HL-60 (cell line): ENCODE results near the gene CTNNA1.

ENCODE experiments used
- CTCF ChIP-seq: IDR thresholded peaks from one replicate; pipeline ENCODE4 v1.5.1; 2011; ENCODE audit warnings: low read length, control low read depth, inconsistent platforms; ENCODE audit not compliant: insufficient read depth
- GABPA ChIP-seq: IDR thresholded peaks from 2 replicates; pipeline ENCODE4 v1.6.1; 2012; ENCODE audit warnings: low read depth
- POLR2AphosphoS5 ChIP-seq: IDR thresholded peaks from 2 replicates; pipeline ENCODE4 v1.6.1; 2012; ENCODE audit warnings: low read depth
- REST ChIP-seq: IDR thresholded peaks from 2 replicates; pipeline ENCODE4 v1.6.1; 2012; ENCODE audit warnings: low read depth; ENCODE audit not compliant: insufficient replicate concordance
- SPI1 ChIP-seq: IDR thresholded peaks from 2 replicates; pipeline ENCODE4 v1.6.1; 2012; ENCODE audit warnings: low read depth, mild to moderate bottlenecking, borderline replicate concordance

- TF ChIP-seq CTCF (no peak), POLR2AphosphoS5 (no peak), REST (no peak), GABPA (no peak), SPI1 (no peak)
Observed at GRCh38 chr5:138912093-138912492, 158.9 kb downstream of the CTNNA1 start.
